CD14-positive monocyte (primary cell): Measurements from ENCODE around the gene CSPG5. TPM values are rescaled to one million over a fixed set of nuclear protein-coding genes. Genes with fewer than 3 reads are reported as not detected.

ENCODE experiments used
- DNase-seq, 3 donors: peaks; one replicate each; pipeline ENCODE4 v3.0.0-alpha.2; 2011 to 2022
- H2AFZ ChIP-seq: 2 replicates; pipeline ENCODE4 v1.6.0; 2012; ENCODE audit warnings: mild to moderate bottlenecking, low read depth, low read length, inconsistent platforms; ENCODE audit not compliant: insufficient read depth, poor library complexity, severe bottlenecking
- H3K27ac ChIP-seq, 2 donors: 1 replicate in 1 of 2; 2 replicates in 1 of 2; pipeline ENCODE4 v1.5.1; 2012 to 2013; ENCODE audit warnings: low read length in 2 of 2, control low read depth in 1 of 2, inconsistent platforms in 1 of 2, low read depth in 1 of 2, mild to moderate bottlenecking in 1 of 2
- H3K27me3 ChIP-seq, 2 donors: one replicate each; pipeline versions ENCODE4 v1.6.0 to v1.6.1; 2011 to 2013; ENCODE audit warnings: low read length in 2 of 2; ENCODE audit not compliant: control insufficient read depth in 2 of 2, insufficient read depth in 2 of 2
- H3K36me3 ChIP-seq, 2 donors: replicated peaks in 1 of 2; 1 replicate in 1 of 2; 2 replicates in 1 of 2; pipeline versions ENCODE4 v1.5.1 to v1.6.1; 2012 to 2013; ENCODE audit warnings: low read length in 2 of 2, control low read depth in 1 of 2, inconsistent platforms in 1 of 2, mild to moderate bottlenecking in 1 of 2; ENCODE audit not compliant: insufficient read depth in 2 of 2, control insufficient read depth in 1 of 2
- H3K4me1 ChIP-seq, 2 donors: 1 replicate in 1 of 2; 2 replicates in 1 of 2; pipeline versions ENCODE4 v1.5.1 to v1.6.1; 2012 to 2013; ENCODE audit warnings: low read length in 2 of 2, control low read depth in 1 of 2, inconsistent platforms in 1 of 2, mild to moderate bottlenecking in 1 of 2, moderate library complexity in 1 of 2; ENCODE audit not compliant: insufficient read depth in 2 of 2, control insufficient read depth in 1 of 2
- H3K4me2 ChIP-seq: replicated peaks from 2 replicates; pipeline ENCODE3; 2012; ENCODE audit warnings: low read length, moderate library complexity, mild to moderate bottlenecking; ENCODE audit not compliant: poor library complexity, severe bottlenecking; ENCODE audit errors: extremely low read depth
- H3K4me3 ChIP-seq, 3 experiments: fragments of 200-600 bp in 1 of 3; sonication (generic) in 1 of 3; replicated peaks in 1 of 3; 1 replicate in 2 of 3; 2 replicates in 1 of 3; pipeline ENCODE4 v1.5.1; 2011 to 2013; ENCODE audit warnings: low read length in 3 of 3, mild to moderate bottlenecking in 3 of 3, control low read depth in 2 of 3, low read depth in 2 of 3, inconsistent platforms in 1 of 3, moderate library complexity in 1 of 3
- H3K79me2 ChIP-seq: 2 replicates; pipeline ENCODE4 v1.6.0; 2012; ENCODE audit warnings: mild to moderate bottlenecking, control low read depth, inconsistent platforms, low read length, moderate library complexity; ENCODE audit not compliant: insufficient read depth
- H3K9ac ChIP-seq: 2 replicates; pipeline ENCODE4 v1.6.0; 2017; ENCODE audit warnings: low read length, mild to moderate bottlenecking; ENCODE audit not compliant: insufficient read depth, poor library complexity, severe bottlenecking
- H3K9me3 ChIP-seq, 2 donors: replicated peaks in 1 of 2; 1 replicate in 1 of 2; 2 replicates in 1 of 2; pipeline versions ENCODE4 v1.5.1 to v1.6.1; 2012 to 2013; ENCODE audit warnings: low read length in 2 of 2, control low read depth in 1 of 2; ENCODE audit not compliant: control insufficient read depth in 1 of 2, insufficient read depth in 1 of 2
- H4K20me1 ChIP-seq: 2 replicates; pipeline ENCODE4 v1.6.0; 2012; ENCODE audit warnings: mild to moderate bottlenecking, low read length, control low read depth, moderate library complexity; ENCODE audit not compliant: insufficient read depth
- H3K27ac Mint-ChIP-seq, 7 donors: one replicate each; pipeline ENCODE4 v1.8.0; 2020; ENCODE audit warnings: mild to moderate bottlenecking in 7 of 7, mixed read lengths in 7 of 7, moderate library complexity in 6 of 7, inconsistent platforms in 2 of 7
- H3K27me3 Mint-ChIP-seq, 3 donors: one replicate each; pipeline ENCODE4 v1.8.0; 2021 to 2022; ENCODE audit warnings: low read depth in 3 of 3, mild to moderate bottlenecking in 3 of 3, mixed read lengths in 3 of 3, moderate library complexity in 3 of 3, inconsistent platforms in 1 of 3
- H3K36me3 Mint-ChIP-seq, 2 donors: one replicate each; pipeline ENCODE4 v1.8.0; 2020; ENCODE audit warnings: mixed read lengths in 2 of 2, inconsistent platforms in 1 of 2, mild to moderate bottlenecking in 1 of 2
- H3K4me1 Mint-ChIP-seq: one replicate; pipeline ENCODE4 v1.8.0; 2020; ENCODE audit warnings: mild to moderate bottlenecking, mixed read lengths
- H3K4me3 Mint-ChIP-seq, 2 donors: one replicate each; pipeline ENCODE4 v1.8.0; 2020; ENCODE audit warnings: mild to moderate bottlenecking in 2 of 2, mixed read lengths in 2 of 2, moderate library complexity in 1 of 2
- H3K9me3 Mint-ChIP-seq, 7 donors: one replicate each; pipeline ENCODE4 v1.8.0; 2020 to 2022; ENCODE audit warnings: mixed read lengths in 7 of 7, mild to moderate bottlenecking in 6 of 7, moderate library complexity in 6 of 7, inconsistent platforms in 2 of 7
- WGBS: methylation state at CpG from one replicate; pipeline ENCODE4 v1.1.5; 2013; ENCODE audit warnings: missing lambda C conversion rate; ENCODE audit not compliant: insufficient coverage; 5-methylcytosine and 5-hydroxymethylcytosine counted together
- intact Hi-C, 2 donors: fragments of 100-400 bp; cut with micrococcal nuclease; formaldehyde crosslinking; loops; one replicate each; pipeline versions ENCODE4 v1.15.0 to v1.15.1; 2023
- polyA plus RNA-seq, 3 donors: library from polyadenylated mRNA; depleted of rRNA in 1 of 3; unstranded in 2 of 3; stranded (reverse) in 1 of 3; fragments of 300-500 nt in 2 of 3; fragments of >200 nt in 1 of 3; fragmentation: Illumina TruSeq in 2 of 3; gene quantifications; 1 replicate in 2 of 3; 2 replicates in 1 of 3; pipeline ENCODE4 v1.2.3, GENCODE V29; 2012 to 2021
- TF ChIP-seq, protein P1 (sequence below): fragments of 200-600 bp; IDR thresholded peaks from one replicate; pipeline ENCODE4 v1.8.0; 2022; ENCODE audit warnings: antibody characterized with exemption, mild to moderate bottlenecking

CSPG5 gene
- polyA plus RNA-seq, 3 donors: not detected

DNA sequence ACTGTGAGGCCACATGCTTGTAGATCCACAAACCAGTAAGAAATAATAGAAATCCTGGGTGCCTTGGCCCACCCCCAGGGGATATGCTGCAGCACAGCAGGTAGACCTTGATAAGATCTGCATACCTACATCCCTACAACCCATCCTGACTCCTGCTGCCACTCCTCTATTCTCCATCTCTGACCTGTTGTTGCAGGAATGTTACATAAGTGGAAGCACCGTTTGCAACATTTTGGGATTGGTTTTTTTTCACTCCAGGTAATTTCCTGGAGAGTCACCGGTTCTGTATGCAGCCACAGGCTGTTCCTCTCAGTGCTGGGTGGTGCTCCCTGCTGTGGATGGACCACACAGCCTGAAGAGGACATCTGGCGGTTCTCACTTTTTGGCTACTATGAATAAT, 16.1 kb upstream of the CSPG5 start:
- Histone ChIP-seq H3K4me2 (no peak overlapping the region), H3K4me3 (no peak overlapping the region), H3K9me3 (no peaks in the 10 kb centered on the region), H4K20me1 (no peaks in the 10 kb centered on the region), H2AFZ (no peak overlapping the region), H3K36me3 (peaks cover 30 to 77% of the 10 kb centered on the region in 2 donors), H3K4me1 (no peaks in the 10 kb centered on the region), H3K27me3 (no peaks in the 10 kb centered on the region), H3K9ac (no peak overlapping the region), H3K27ac (no peak overlapping the region), H3K79me2 (no peaks in the 10 kb centered on the region)
- H3K9me3 Mint-ChIP-seq: peaks cover 0 to 1% (median 0%) of the 10 kb centered on the region in 7 donors
- DNase-seq: no peak
- no peaks in the 10 kb centered on the region for H3K27me3 Mint-ChIP-seq
- TF ChIP-seq, protein P1, sequence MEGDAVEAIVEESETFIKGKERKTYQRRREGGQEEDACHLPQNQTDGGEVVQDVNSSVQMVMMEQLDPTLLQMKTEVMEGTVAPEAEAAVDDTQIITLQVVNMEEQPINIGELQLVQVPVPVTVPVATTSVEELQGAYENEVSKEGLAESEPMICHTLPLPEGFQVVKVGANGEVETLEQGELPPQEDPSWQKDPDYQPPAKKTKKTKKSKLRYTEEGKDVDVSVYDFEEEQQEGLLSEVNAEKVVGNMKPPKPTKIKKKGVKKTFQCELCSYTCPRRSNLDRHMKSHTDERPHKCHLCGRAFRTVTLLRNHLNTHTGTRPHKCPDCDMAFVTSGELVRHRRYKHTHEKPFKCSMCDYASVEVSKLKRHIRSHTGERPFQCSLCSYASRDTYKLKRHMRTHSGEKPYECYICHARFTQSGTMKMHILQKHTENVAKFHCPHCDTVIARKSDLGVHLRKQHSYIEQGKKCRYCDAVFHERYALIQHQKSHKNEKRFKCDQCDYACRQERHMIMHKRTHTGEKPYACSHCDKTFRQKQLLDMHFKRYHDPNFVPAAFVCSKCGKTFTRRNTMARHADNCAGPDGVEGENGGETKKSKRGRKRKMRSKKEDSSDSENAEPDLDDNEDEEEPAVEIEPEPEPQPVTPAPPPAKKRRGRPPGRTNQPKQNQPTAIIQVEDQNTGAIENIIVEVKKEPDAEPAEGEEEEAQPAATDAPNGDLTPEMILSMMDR: no peak
- H3K4me1 Mint-ChIP-seq: no peaks in the 10 kb centered on the region
- H3K4me3 Mint-ChIP-seq: no peak overlapping the region
- 85% methylated on average over 2 of the region's 3 CpGs for WGBS
- intact Hi-C loops: no loop called here
- H3K36me3 Mint-ChIP-seq: peaks cover 57 to 79% of the 10 kb centered on the region in 2 donors
- H3K27ac Mint-ChIP-seq: peak overlapping the region in 1 of 7 donors; percentile 72

DNA sequence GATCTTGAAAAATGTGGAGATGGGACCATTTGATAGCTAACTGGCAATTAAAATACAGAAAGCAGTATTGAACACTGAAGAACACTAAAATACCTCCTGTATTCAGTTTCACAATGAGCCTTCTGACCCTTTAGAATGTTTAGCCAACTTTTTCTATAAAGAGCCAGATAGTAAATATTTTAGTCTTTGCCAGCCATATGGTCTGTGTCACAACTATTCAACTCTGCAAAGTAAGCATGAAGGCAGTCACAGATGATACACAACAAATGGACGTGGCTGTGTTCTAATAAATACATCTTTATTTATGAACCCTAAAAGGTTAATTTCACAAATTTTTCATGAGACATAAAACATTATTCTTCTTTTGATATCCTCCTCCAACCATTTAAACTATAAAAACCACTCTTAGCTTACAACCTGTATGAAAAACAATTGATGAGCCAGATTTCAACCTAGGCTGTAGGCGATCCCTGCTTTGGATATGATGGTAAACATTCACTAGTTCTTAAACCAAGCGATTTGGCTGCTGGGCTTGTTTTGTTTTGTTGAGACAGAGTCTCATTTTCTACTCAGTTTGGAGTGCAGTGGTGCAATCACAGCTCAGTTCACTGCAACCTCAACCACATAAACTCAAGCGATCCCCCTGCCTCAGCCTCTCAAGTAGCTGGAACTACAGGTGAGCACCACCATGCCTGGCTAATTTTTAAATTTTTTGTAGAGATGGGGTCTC, 13.6 kb upstream of the CSPG5 start:
- no peaks in the 10 kb centered on the region for H4K20me1 ChIP-seq
- no peak overlapping the region for H3K27ac ChIP-seq
- H3K9me3 ChIP-seq: no peaks in the 10 kb centered on the region
- H3K4me1 ChIP-seq: no peaks in the 10 kb centered on the region
- Mint-ChIP-seq H3K9me3 (no peaks in the 10 kb centered on the region), H3K36me3 (peaks cover 65 to 86% of the 10 kb centered on the region in 2 donors), H3K27me3 (no peaks in the 10 kb centered on the region), H3K4me1 (no peaks in the 10 kb centered on the region), H3K4me3 (no peak overlapping the region), H3K27ac (peak overlapping the region in 2 of 7 donors; percentile 45 to 71)
- H3K36me3 ChIP-seq: peaks cover 44 to 79% of the 10 kb centered on the region in 2 donors
- H2AFZ ChIP-seq: no peak overlapping the region
- H3K9ac ChIP-seq: no peak overlapping the region
- H3K4me2 ChIP-seq: no peak overlapping the region
- intact Hi-C loops: no loop called here
- DNase-seq: no peak
- no peaks in the 10 kb centered on the region for H3K79me2 ChIP-seq
- TF ChIP-seq, protein P1: no peak
- no peak overlapping the region for H3K4me3 ChIP-seq
- no peaks in the 10 kb centered on the region for H3K27me3 ChIP-seq
- no CpG with 5 or more reads among the region's 4 CpGs for WGBS
